Upper lobe of left lung (tissue), 6 donors: ENCODE results near the gene HNRNPUL1. TPM values are rescaled to one million over a fixed set of nuclear protein-coding genes. Genes with fewer than 3 reads are reported as not detected.
A peak's percentile ranks its signal among the peaks of the same experiment; 100 is the strongest.

Experiments
- ATAC-seq, 2 donors: fragments of 200-7000 bp; cut with Tn5 transposase; one replicate each; pipeline ENCODE4 v1.9.1; 2022; ENCODE audit warnings: mild to moderate bottlenecking in 2 of 2, moderate library complexity in 2 of 2; ENCODE audit not compliant: low FRiP score in 2 of 2
- DNase-seq, 2 donors: peaks; one replicate each; pipeline ENCODE4 v3.0.0-alpha.2; 2019 to 2020
- H3K27ac ChIP-seq, 4 donors: fragments of 200-600 bp; sonication (generic); one replicate each; pipeline ENCODE4 v1.5.1; 2016 to 2019
- H3K27me3 ChIP-seq, 4 donors: fragments of 200-600 bp; sonication (generic); one replicate each; pipeline ENCODE4 v1.5.1; 2017 to 2019
- H3K36me3 ChIP-seq, 4 donors: fragments of 200-600 bp; sonication (generic); one replicate each; pipeline ENCODE4 v1.5.1; 2016 to 2019
- H3K4me1 ChIP-seq, 4 donors: fragments of 200-600 bp; sonication (generic); one replicate each; pipeline ENCODE4 v1.5.1; 2018 to 2019
- H3K4me3 ChIP-seq, 4 donors: fragments of 200-600 bp; sonication (generic); one replicate each; pipeline ENCODE4 v1.5.1; 2017 to 2019; ENCODE audit warnings: mild to moderate bottlenecking in 2 of 4, moderate library complexity in 1 of 4
- H3K9me3 ChIP-seq, 4 donors: fragments of 200-600 bp; sonication (generic); one replicate each; pipeline ENCODE4 v1.5.1; 2018 to 2019
- CTCF ChIP-seq, 6 experiments: fragments of 450-650 bp in 4 of 6; fragments of 200-600 bp in 2 of 6; sonication (generic) in 2 of 6; IDR thresholded peaks; one replicate each; pipeline ENCODE4 v1.5.1; 2016 to 2019; ENCODE audit warnings: antibody characterized with exemption in 6 of 6
- EP300 ChIP-seq, 4 donors: sonication (generic); formaldehyde crosslinking; IDR thresholded peaks; one replicate each; pipeline ENCODE4 v1.5.1; 2017; ENCODE audit warnings: antibody characterized with exemption in 4 of 4, control low read depth in 2 of 4
- POLR2A ChIP-seq, 4 donors: fragments of 450-650 bp; IDR thresholded peaks; one replicate each; pipeline ENCODE4 v1.5.1; 2016 to 2017; ENCODE audit warnings: antibody characterized with exemption in 4 of 4, mild to moderate bottlenecking in 2 of 4
- POLR2AphosphoS5 ChIP-seq, 2 donors: sonication (generic); formaldehyde crosslinking; IDR thresholded peaks; one replicate each; pipeline ENCODE4 v1.5.1; 2017; ENCODE audit warnings: antibody characterized with exemption in 2 of 2
- WGBS, 2 donors: methylation state at CpG; one replicate each; pipeline ENCODE4 v1.1.5; 2017 to 2018; 5-methylcytosine and 5-hydroxymethylcytosine counted together
- total RNA-seq, 6 donors: library from RNA; depleted of rRNA in 4 of 6; stranded (reverse); fragments of >200 nt in 4 of 6; gene quantifications; one replicate each; pipeline versions ENCODE4 v1.1.0 to v1.2.1, GENCODE V29; 2016 to 2021
- donor health status: DM: no; HTN: no; CAD: no; lungs with moderate emphysema.
- donor health status: DM: no; HTN: yes; CAD: no; lungs with severe emphysema.

HNRNPUL1 gene
- total RNA-seq, 6 donors from 2014 or later, result 152 to 351 (median 211) TPM

GRCh38 chr19:41223431-41224234 is 40.5 kb upstream of the HNRNPUL1 start:
- Histone ChIP-seq H3K27me3 (peaks cover 0 to 16% (median 1%) of the 10 kb centered on the region in 4 donors), H3K4me1 (peaks cover 13 to 29% (median 21%) of the 10 kb centered on the region in 4 donors), H3K4me3 (no peak overlapping the region), H3K36me3 (peaks cover 0 to 5% (median 0%) of the 10 kb centered on the region in 4 donors), H3K27ac (peak overlapping the region; percentile 1 to 77 (median 22)), H3K9me3 (no peaks in the 10 kb centered on the region)
- ATAC-seq (no peak), DNase-seq (no peak)
- WGBS, 2 donors, result 64 to 70% methylated on average over 7 to 8 of the region's 8 CpGs
- TF ChIP-seq POLR2AphosphoS5 (IDR thresholded peaks at IDR 0.05), result no peak
- no peak for TF ChIP-seq CTCF (IDR thresholded peaks at IDR 0.05)
- no peak for TF ChIP-seq EP300 (IDR thresholded peaks at IDR 0.05)
- no peak for TF ChIP-seq POLR2A (IDR thresholded peaks at IDR 0.05)

- H3K27ac ChIP-seq, result peak overlapping the region in 1 of 4 donors; percentile 77
- no peak for ATAC-seq
- WGBS, 2 donors, result 93 to 95% methylated on average over 7 of the region's 7 CpGs
Measured at GRCh38 chr19:41224632-41225031, 39.5 kb upstream of the HNRNPUL1 start.

GRCh38 chr19:41225238-41226052 is 38.7 kb upstream of the HNRNPUL1 start:
- WGBS, 2 donors, result 40 to 54% methylated on average over 24 to 29 of the region's 29 CpGs
- H3K4me1 ChIP-seq, result peaks cover 13 to 19% (median 16%) of the 10 kb centered on the region in 4 donors
- DNase-seq, result peak in 1 of 2 donors; percentile 51

More at GRCh38 chr19:41224632-41225031, 39.5 kb upstream of the HNRNPUL1 start:
- peaks cover 0 to 7% (median 0%) of the 10 kb centered on the region in 4 donors for H3K27me3 ChIP-seq
- peaks cover 13 to 23% (median 20%) of the 10 kb centered on the region in 4 donors for H3K4me1 ChIP-seq
- DNase-seq, result no peak
- no peaks in the 10 kb centered on the region for H3K9me3 ChIP-seq
- peaks cover 0 to 5% (median 0%) of the 10 kb centered on the region in 4 donors for H3K36me3 ChIP-seq
- no peak overlapping the region for H3K4me3 ChIP-seq
- no peak for TF ChIP-seq POLR2A (IDR thresholded peaks at IDR 0.05)
- no peak for TF ChIP-seq EP300 (IDR thresholded peaks at IDR 0.05)
- TF ChIP-seq POLR2AphosphoS5 (IDR thresholded peaks at IDR 0.05), result no peak
- no peak for TF ChIP-seq CTCF (IDR thresholded peaks at IDR 0.05)

More at GRCh38 chr19:41225238-41226052, 38.7 kb upstream of the HNRNPUL1 start:
- peaks cover 0 to 6% (median 0%) of the 10 kb centered on the region in 4 donors for H3K27me3 ChIP-seq
- H3K27ac ChIP-seq, result peak overlapping the region; percentile 65 to 83 (median 71)
- peak; percentile 54 to 86 for ATAC-seq
- no peaks in the 10 kb centered on the region for H3K9me3 ChIP-seq
- TF ChIP-seq POLR2AphosphoS5 (IDR thresholded peaks at IDR 0.05), result peak in 1 of 2 donors; percentile 51
- no peak for TF ChIP-seq POLR2A (IDR thresholded peaks at IDR 0.05)
- TF ChIP-seq EP300 (IDR thresholded peaks at IDR 0.05), result peak in 1 of 4 donors; percentile 25
- no peak for TF ChIP-seq CTCF (IDR thresholded peaks at IDR 0.05)
- H3K4me3 ChIP-seq, result peak overlapping the region in 3 of 4 donors; percentile 48 to 61 (median 56)
- H3K36me3 ChIP-seq, result peaks cover 0 to 5% (median 0%) of the 10 kb centered on the region in 4 donors
